PC-3 (cell line): ENCODE data around the gene PAPSS2.

Source experiments
- CTCF ChIP-seq: fragments of 300-600 bp; sonication (generic); conservative IDR thresholded peaks from 2 replicates; pipeline ENCODE4 v1.5.1; 2017; ENCODE audit warnings: antibody characterized with exemption, low read depth, mild to moderate bottlenecking, low read length
- EZH2 ChIP-seq: fragments of 300-600 bp; sonication (generic); IDR thresholded peaks from one replicate; pipeline ENCODE4 v1.6.1; 2017; ENCODE audit warnings: antibody characterized with exemption, mild to moderate bottlenecking, low read length; ENCODE audit not compliant: unreplicated experiment
- EZH2phosphoT487 ChIP-seq: fragments of 300-600 bp; sonication (generic); IDR thresholded peaks from 2 replicates; pipeline ENCODE4 v1.6.1; 2018; ENCODE audit warnings: mild to moderate bottlenecking, antibody characterized with exemption, low read length, borderline replicate concordance

- TF ChIP-seq CTCF (no peak), EZH2 (no peak), EZH2phosphoT487 (no peak)
Measured at GRCh38 chr10:87706731-87707130, 47.1 kb downstream of the PAPSS2 start.
